Keratinocyte (primary cell): ENCODE results near the gene WDR7. TPM values are rescaled to one million over a fixed set of nuclear protein-coding genes. Genes with fewer than 3 reads are reported as not detected.

Source experiments
- DNase-seq: peaks from one replicate; pipeline ENCODE4 v3.0.0-alpha.2; 2011; ENCODE audit warnings: low read depth, missing footprints, low spot score
- FAIRE-seq: peaks from 2 replicates; lab custom pipeline; 2011; peaks lifted over from hg19 to GRCh38; lab: Jason Lieb, UNC
- H2AFZ ChIP-seq: 2 replicates; pipeline ENCODE4 v1.6.0; 2012; ENCODE audit warnings: low read length, control low read depth, inconsistent platforms; ENCODE audit not compliant: control insufficient read depth
- H3K27ac ChIP-seq: 2 replicates; pipeline ENCODE4 v1.5.1; 2011; ENCODE audit warnings: low read length; ENCODE audit not compliant: control insufficient read depth, insufficient read depth
- H3K27me3 ChIP-seq: 3 replicates; pipeline ENCODE4 v1.6.0; 2011; ENCODE audit warnings: low read length; ENCODE audit not compliant: control insufficient read depth, insufficient read depth; ENCODE audit errors: extremely low read depth
- H3K36me3 ChIP-seq, 2 experiments: 2 replicates in 1 of 2; 3 replicates in 1 of 2; pipeline ENCODE4 v1.5.1; 2011; ENCODE audit warnings: low read length in 2 of 2, mild to moderate bottlenecking in 1 of 2; ENCODE audit not compliant: control insufficient read depth in 2 of 2, insufficient read depth in 2 of 2; ENCODE audit errors: extremely low read depth in 1 of 2
- H3K4me1 ChIP-seq: 3 replicates; pipeline ENCODE4 v1.5.1; 2011; ENCODE audit warnings: low read length; ENCODE audit not compliant: control insufficient read depth, insufficient read depth; ENCODE audit errors: extremely low read depth
- H3K4me2 ChIP-seq: 3 replicates; pipeline ENCODE4 v1.6.0; 2011; ENCODE audit warnings: low read depth, low read length; ENCODE audit not compliant: control insufficient read depth, insufficient read depth; ENCODE audit errors: extremely low read depth
- H3K4me3 ChIP-seq, 3 experiments: fragments of 200-600 bp in 1 of 3; sonication (generic) in 1 of 3; 2 replicates in 2 of 3; 3 replicates in 1 of 3; pipeline ENCODE4 v1.5.1; 2011 to 2016; ENCODE audit warnings: low read length in 3 of 3, mild to moderate bottlenecking in 3 of 3, control low read depth in 2 of 3, inconsistent platforms in 1 of 3, low read depth in 1 of 3, mixed read lengths in 1 of 3, mixed run types in 1 of 3, moderate library complexity in 1 of 3; ENCODE audit not compliant: control insufficient read depth in 2 of 3, insufficient read depth in 2 of 3; ENCODE audit errors: extremely low read depth in 1 of 3
- H3K79me2 ChIP-seq: 2 replicates; pipeline ENCODE4 v1.6.0; 2012; ENCODE audit warnings: low read length; ENCODE audit not compliant: control insufficient read depth, insufficient read depth
- H3K9ac ChIP-seq: 3 replicates; pipeline ENCODE4 v1.6.0; 2011; ENCODE audit warnings: low read length; ENCODE audit not compliant: control insufficient read depth, insufficient read depth; ENCODE audit errors: extremely low read depth
- H3K9me1 ChIP-seq: 3 replicates; pipeline ENCODE4 v1.6.0; 2011; ENCODE audit warnings: low read length; ENCODE audit not compliant: control insufficient read depth, insufficient read depth; ENCODE audit errors: extremely low read depth
- H3K9me3 ChIP-seq: 2 replicates; pipeline ENCODE4 v1.5.1; 2012; ENCODE audit warnings: low read depth, low read length; ENCODE audit not compliant: control insufficient read depth
- H4K20me1 ChIP-seq: 3 replicates; pipeline ENCODE4 v1.6.0; 2011; ENCODE audit warnings: low read length; ENCODE audit not compliant: control insufficient read depth, insufficient read depth; ENCODE audit errors: extremely low read depth
- EZH2 ChIP-seq: IDR thresholded peaks from one replicate; pipeline ENCODE4 v1.6.1; 2012; ENCODE audit warnings: inconsistent platforms, mild to moderate bottlenecking, low read length, moderate library complexity
- dilution Hi-C: fragments of 300-500 bp; cut with MboI; formaldehyde crosslinking; loops from one replicate; pipeline ENCODE4 v1.7.0; 2020; ENCODE audit warnings: low sequenced_read_pairs; ENCODE audit not compliant: extremely low pct_ligation_motif_present
- polyA plus RNA-seq, 5 experiments: library from polyadenylated mRNA; depleted of rRNA in 3 of 5; stranded (reverse) in 3 of 5; stranded (forward) in 1 of 5; unstranded in 1 of 5; fragments of >200 nt; gene quantifications; 1 replicate in 1 of 5; 2 replicates in 3 of 5; 3 replicates in 1 of 5; pipeline versions ENCODE4 v1.2.1 to v1.2.3, GENCODE V29; 2011 to 2012; ENCODE audit warnings: missing spikeins in 2 of 5, low read depth in 1 of 5, low replicate concordance in 1 of 5
- TF ChIP-seq, protein P1 (sequence below), 3 experiments: IDR thresholded peaks in 1 of 3; conservative IDR thresholded peaks in 1 of 3; optimal IDR thresholded peaks in 1 of 3; 2 replicates in 2 of 3; 3 replicates in 1 of 3; pipeline versions ENCODE3 to v1.5.1; 2011; ENCODE audit warnings: low read length in 3 of 3, mild to moderate bottlenecking in 3 of 3, moderate library complexity in 2 of 3, control low read depth in 1 of 3, inconsistent platforms in 1 of 3; ENCODE audit not compliant: insufficient read depth in 2 of 3; ENCODE audit errors: extremely low read depth in 1 of 3

WDR7 gene
- polyA plus RNA-seq, 1 donor (not counting 4 experiments of a cell fraction or from before 2014, with no cell fraction given) = 6.9 TPM

DNA sequence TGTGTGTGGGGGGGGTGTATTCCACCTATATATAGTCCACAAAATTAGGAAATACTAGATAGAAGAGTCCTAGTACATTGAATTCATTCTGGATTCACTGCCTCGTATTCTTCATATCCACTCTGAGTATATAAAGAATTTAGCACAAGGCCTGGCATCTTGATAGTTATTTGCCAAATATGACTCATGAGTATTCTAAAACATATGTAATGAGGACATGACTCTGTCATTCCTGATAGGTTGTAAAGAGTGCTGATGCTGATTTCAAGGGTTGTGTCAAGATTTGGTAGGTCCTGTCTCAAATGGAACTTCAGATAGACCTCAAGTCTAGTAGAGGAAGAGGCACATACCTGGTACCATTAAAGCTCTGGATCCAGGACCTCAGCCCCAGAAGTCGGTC is 322.3 kb downstream of the WDR7 start:
- FAIRE-seq = no peak
- no peak for DNase-seq
- H4K20me1 ChIP-seq = no peaks in the 10 kb centered on the region
- H3K36me3 ChIP-seq = no peaks in the 10 kb centered on the region
- H2AFZ ChIP-seq = no peak overlapping the region
- H3K9me1 ChIP-seq = no peaks in the 10 kb centered on the region
- H3K9me3 ChIP-seq = no peaks in the 10 kb centered on the region
- H3K4me2 ChIP-seq = no peak overlapping the region
- no peaks in the 10 kb centered on the region for H3K27me3 ChIP-seq
- no peaks in the 10 kb centered on the region for H3K4me1 ChIP-seq
- no peaks in the 10 kb centered on the region for H3K79me2 ChIP-seq
- dilution Hi-C loops = no loop called here
- H3K4me3 ChIP-seq = no peak overlapping the region
- no peak overlapping the region for H3K27ac ChIP-seq
- H3K9ac ChIP-seq = no peak overlapping the region
- TF ChIP-seq EZH2 = no peak
- TF ChIP-seq, protein P1, sequence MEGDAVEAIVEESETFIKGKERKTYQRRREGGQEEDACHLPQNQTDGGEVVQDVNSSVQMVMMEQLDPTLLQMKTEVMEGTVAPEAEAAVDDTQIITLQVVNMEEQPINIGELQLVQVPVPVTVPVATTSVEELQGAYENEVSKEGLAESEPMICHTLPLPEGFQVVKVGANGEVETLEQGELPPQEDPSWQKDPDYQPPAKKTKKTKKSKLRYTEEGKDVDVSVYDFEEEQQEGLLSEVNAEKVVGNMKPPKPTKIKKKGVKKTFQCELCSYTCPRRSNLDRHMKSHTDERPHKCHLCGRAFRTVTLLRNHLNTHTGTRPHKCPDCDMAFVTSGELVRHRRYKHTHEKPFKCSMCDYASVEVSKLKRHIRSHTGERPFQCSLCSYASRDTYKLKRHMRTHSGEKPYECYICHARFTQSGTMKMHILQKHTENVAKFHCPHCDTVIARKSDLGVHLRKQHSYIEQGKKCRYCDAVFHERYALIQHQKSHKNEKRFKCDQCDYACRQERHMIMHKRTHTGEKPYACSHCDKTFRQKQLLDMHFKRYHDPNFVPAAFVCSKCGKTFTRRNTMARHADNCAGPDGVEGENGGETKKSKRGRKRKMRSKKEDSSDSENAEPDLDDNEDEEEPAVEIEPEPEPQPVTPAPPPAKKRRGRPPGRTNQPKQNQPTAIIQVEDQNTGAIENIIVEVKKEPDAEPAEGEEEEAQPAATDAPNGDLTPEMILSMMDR (optimal IDR thresholded peaks at IDR 0.05 in 1 of 3, IDR thresholded peaks at IDR 0.05 in 1 of 3, conservative IDR thresholded peaks at IDR 0.05 in 1 of 3; ENCODE audit: extremely low read depth in 1 of 3, insufficient read depth in 2 of 3, low read length in 3 of 3) = no peak

DNA sequence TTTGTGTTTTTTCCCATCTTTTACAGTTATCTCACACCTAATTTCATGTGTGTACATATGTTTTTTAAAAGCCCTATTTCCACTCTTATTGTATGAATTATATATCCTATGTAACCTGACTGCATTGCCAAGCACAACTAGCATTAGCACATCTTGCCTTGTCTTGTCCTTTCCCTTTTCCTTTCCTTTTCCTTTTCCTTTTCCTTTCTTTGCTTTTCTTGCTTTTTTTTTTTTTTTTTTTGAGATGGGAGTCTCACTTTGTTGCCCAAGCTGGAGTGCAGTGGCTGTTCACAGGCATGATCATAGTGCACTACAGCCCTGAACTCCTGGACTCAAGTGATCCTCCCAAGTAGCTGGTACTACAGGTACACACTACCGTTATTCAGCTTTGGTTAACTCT is 323.0 kb downstream of the WDR7 start:
- Histone ChIP-seq H2AFZ (no peak overlapping the region), H4K20me1 (no peaks in the 10 kb centered on the region), H3K9me3 (no peaks in the 10 kb centered on the region), H3K4me2 (no peak overlapping the region), H3K36me3 (no peaks in the 10 kb centered on the region), H3K4me1 (no peaks in the 10 kb centered on the region), H3K4me3 (no peak overlapping the region), H3K27me3 (no peaks in the 10 kb centered on the region), H3K27ac (no peak overlapping the region), H3K79me2 (no peaks in the 10 kb centered on the region), H3K9ac (no peak overlapping the region), H3K9me1 (no peaks in the 10 kb centered on the region)
- DNase-seq (no peak), FAIRE-seq (no peak)
- no peak for TF ChIP-seq EZH2
- TF ChIP-seq, protein P1 (optimal IDR thresholded peaks at IDR 0.05 in 1 of 3, IDR thresholded peaks at IDR 0.05 in 1 of 3, conservative IDR thresholded peaks at IDR 0.05 in 1 of 3; ENCODE audit: extremely low read depth in 1 of 3, insufficient read depth in 2 of 3, low read length in 3 of 3) = no peak
- dilution Hi-C loops = no loop called here
